A549 (cell line): Measurements from ENCODE around the gene CD55. TPM values are rescaled to one million over a fixed set of nuclear protein-coding genes. Genes with fewer than 3 reads are reported as not detected.

ENCODE experiments used
- ATAC-seq, 2 experiments: fragments of 200-7000 bp in 1 of 2; fragments of >200 bp in 1 of 2; cut with Nextera tagmentation in 1 of 2; cut with Tn5 transposase in 1 of 2; 3 replicates each; pipeline versions ENCODE4 v1.8.0 to v1.9.1; 2018 to 2020; ENCODE audit warnings: mild to moderate bottlenecking in 1 of 2, moderate library complexity in 1 of 2
- CTCF ChIA-PET: fragments of 300-600 bp; sonication (Branson Sonifier 250); formaldehyde crosslinking; extraction: SDS; loops from one replicate; lab custom pipeline; 2021; ENCODE audit warnings: antibody characterized with exemption, inconsistent platforms; lab: Yijun Ruan, JAX
- POLR2A ChIA-PET: fragments of 350-600 bp; formaldehyde crosslinking; extraction: SDS; loops from one replicate; lab custom pipeline; 2021; ENCODE audit warnings: antibody characterized with exemption, inconsistent platforms; lab: Yijun Ruan, JAX
- DNase-seq, 2 experiments: peaks; one replicate each; pipeline versions ENCODE4 v3.0.0 to v3.0.0-alpha.2; 2011 to 2016; ENCODE audit warnings: low read depth in 1 of 2, low spot score in 1 of 2
- FAIRE-seq: peaks from 2 replicates; lab custom pipeline; 2011; peaks lifted over from hg19 to GRCh38; lab: Jason Lieb, UNC
- H3K27ac ChIP-seq, 2 experiments: fragments of >200 bp; sonication (Bioruptor Twin); formaldehyde crosslinking; 3 replicates each; pipeline ENCODE4 v1.5.1; 2016 to 2017
- H3K4me1 ChIP-seq: fragments of >200 bp; sonication (Bioruptor Twin); formaldehyde crosslinking; 3 replicates; pipeline ENCODE4 v1.6.1; 2016
- H3K4me2 ChIP-seq: fragments of >200 bp; sonication (Bioruptor Twin); formaldehyde crosslinking; 3 replicates; pipeline ENCODE4 v1.6.1; 2016
- H3K4me3 ChIP-seq: fragments of >200 bp; sonication (Bioruptor Twin); formaldehyde crosslinking; 3 replicates; pipeline ENCODE4 v1.5.1; 2016
- H3K9me3 ChIP-seq: fragments of >200 bp; sonication (Bioruptor Twin); formaldehyde crosslinking; 3 replicates; pipeline ENCODE4 v1.6.1; 2016
- BCL3 ChIP-seq: fragments of >200 bp; sonication (Bioruptor Twin); formaldehyde crosslinking; IDR thresholded peaks from 3 replicates; pipeline ENCODE4 v1.6.1; 2016
- CBX2 ChIP-seq: fragments of 200-600 bp; sonication (generic); IDR thresholded peaks from 2 replicates; pipeline ENCODE4 v1.6.1; 2016; ENCODE audit warnings: low read depth, mild to moderate bottlenecking, borderline replicate concordance
- CBX8 ChIP-seq: fragments of 200-600 bp; sonication (generic); IDR thresholded peaks from 2 replicates; pipeline ENCODE4 v1.6.1; 2016
- CHD2 ChIP-seq: fragments of 150-350 bp; IDR thresholded peaks from 2 replicates; pipeline ENCODE4 v1.6.1; 2014; ENCODE audit warnings: low read length; ENCODE audit not compliant: partially characterized antibody
- CHD4 ChIP-seq: fragments of 200-600 bp; sonication (generic); IDR thresholded peaks from 2 replicates; pipeline ENCODE4 v1.6.1; 2016; ENCODE audit warnings: antibody characterized with exemption, mild to moderate bottlenecking, borderline replicate concordance
- E2F6 ChIP-seq: IDR thresholded peaks from 2 replicates; pipeline ENCODE4 v1.6.1; 2012; ENCODE audit warnings: low read depth, borderline replicate concordance
- EHF ChIP-seq: fragments of 250-450 bp; sonication (Bioruptor Pico); IDR thresholded peaks from 2 replicates; pipeline ENCODE4 v1.5.0; 2020; ENCODE audit warnings: mild to moderate bottlenecking
- EHMT2 ChIP-seq: fragments of 200-600 bp; sonication (generic); IDR thresholded peaks from 2 replicates; pipeline ENCODE4 v1.6.1; 2016; ENCODE audit warnings: antibody characterized with exemption, low read depth, mild to moderate bottlenecking, moderate library complexity
- EP300 ChIP-seq, 2 experiments: fragments of >200 bp; sonication (Bioruptor Twin); formaldehyde crosslinking; IDR thresholded peaks; 2 replicates in 1 of 2; 3 replicates in 1 of 2; pipeline ENCODE4 v1.6.1; 2016 to 2017
- ESRRA ChIP-seq: fragments of 150-350 bp; IDR thresholded peaks from 2 replicates; pipeline ENCODE4 v1.6.1; 2014; ENCODE audit warnings: mild to moderate bottlenecking, low read length, borderline replicate concordance
- FOSB ChIP-seq: fragments of 250-450 bp; sonication (Bioruptor Pico); IDR thresholded peaks from 2 replicates; pipeline ENCODE4 v1.5.0; 2020; ENCODE audit warnings: mild to moderate bottlenecking, moderate library complexity
- FOSL2 ChIP-seq, 2 experiments: fragments of 450-650 bp in 1 of 2; fragments of >200 bp in 1 of 2; sonication (Bioruptor Twin) in 1 of 2; formaldehyde crosslinking; IDR thresholded peaks; 2 replicates each; pipeline versions ENCODE4 v1.5.0 to v1.6.1; 2016 to 2020; ENCODE audit warnings: mild to moderate bottlenecking in 1 of 2, moderate library complexity in 1 of 2
- FOXS1 ChIP-seq: fragments of 250-450 bp; sonication (Bioruptor Pico); IDR thresholded peaks from 2 replicates; pipeline ENCODE4 v1.5.0; 2020; ENCODE audit warnings: mild to moderate bottlenecking, moderate library complexity
- GATA3 ChIP-seq: IDR thresholded peaks from 2 replicates; pipeline ENCODE4 v1.6.1; 2012; ENCODE audit warnings: borderline replicate concordance
- HES2 ChIP-seq: fragments of >200 bp; sonication (Bioruptor Twin); formaldehyde crosslinking; IDR thresholded peaks from 2 replicates; pipeline ENCODE4 v1.6.1; 2016
- HOXA7 ChIP-seq: fragments of 250-450 bp; sonication (Bioruptor Pico); IDR thresholded peaks from 2 replicates; pipeline ENCODE4 v1.5.0; 2020; ENCODE audit warnings: mild to moderate bottlenecking, moderate library complexity
- HOXB5 ChIP-seq: fragments of 250-450 bp; sonication (Bioruptor Pico); IDR thresholded peaks from 2 replicates; pipeline ENCODE4 v1.5.0; 2020; ENCODE audit warnings: mild to moderate bottlenecking, moderate library complexity
- KDM5A ChIP-seq: fragments of 200-600 bp; sonication (generic); IDR thresholded peaks from 2 replicates; pipeline ENCODE4 v1.6.1; 2016; ENCODE audit warnings: antibody characterized with exemption, mild to moderate bottlenecking
- MAX ChIP-seq: IDR thresholded peaks from 2 replicates; pipeline ENCODE4 v1.6.1; 2012
- NFE2L2 ChIP-seq: fragments of 150-350 bp; conservative IDR thresholded peaks from 2 replicates; pipeline ENCODE4 v1.6.1; 2014; ENCODE audit warnings: low read length
- PBX3 ChIP-seq: IDR thresholded peaks from 2 replicates; pipeline ENCODE4 v1.6.1; 2012
- PHF8 ChIP-seq: fragments of 200-600 bp; sonication (generic); IDR thresholded peaks from 2 replicates; pipeline ENCODE4 v1.6.1; 2016; ENCODE audit warnings: low read depth, mild to moderate bottlenecking, antibody characterized with exemption, moderate library complexity, borderline replicate concordance
- REST ChIP-seq: fragments of 200-600 bp; sonication (generic); IDR thresholded peaks from 2 replicates; pipeline ENCODE4 v1.6.1; 2016; ENCODE audit warnings: antibody characterized with exemption, mild to moderate bottlenecking, moderate library complexity
- RNF2 ChIP-seq: fragments of 200-600 bp; sonication (generic); IDR thresholded peaks from 2 replicates; pipeline ENCODE4 v1.6.1; 2016; ENCODE audit warnings: low read depth, mild to moderate bottlenecking, antibody characterized with exemption, moderate library complexity, borderline replicate concordance
- SMC3 ChIP-seq: fragments of >200 bp; sonication (Bioruptor Twin); formaldehyde crosslinking; IDR thresholded peaks from 3 replicates; pipeline ENCODE4 v1.6.1; 2018; ENCODE audit warnings: inconsistent platforms
- SREBF2 ChIP-seq: fragments of 450-650 bp; IDR thresholded peaks from 2 replicates; pipeline ENCODE4 v1.6.1; 2014; ENCODE audit warnings: mild to moderate bottlenecking, moderate library complexity
- TP53 ChIP-seq: fragments of 250-450 bp; sonication (Bioruptor Pico); IDR thresholded peaks from 2 replicates; pipeline ENCODE4 v1.5.0; 2021; ENCODE audit warnings: mild to moderate bottlenecking, moderate library complexity
- USF2 ChIP-seq: fragments of 450-650 bp; IDR thresholded peaks from 2 replicates; pipeline ENCODE4 v1.6.1; 2014; ENCODE audit warnings: antibody characterized with exemption
- ZFP36 ChIP-seq: fragments of 450-650 bp; IDR thresholded peaks from 2 replicates; pipeline ENCODE4 v1.6.1; 2014; ENCODE audit warnings: borderline replicate concordance; ENCODE audit not compliant: partially characterized antibody
- ZNF302 ChIP-seq: fragments of 250-450 bp; sonication (Bioruptor Pico); IDR thresholded peaks from 2 replicates; pipeline ENCODE4 v1.9.0; 2021; ENCODE audit warnings: inconsistent platforms, mild to moderate bottlenecking, moderate library complexity
- ZSCAN20 ChIP-seq: fragments of 250-450 bp; sonication (Bioruptor Pico); IDR thresholded peaks from 2 replicates; pipeline ENCODE4 v1.8.0; 2022; ENCODE audit warnings: mild to moderate bottlenecking, moderate library complexity
- WGBS: methylation state at CpG from one replicate; pipeline ENCODE4 v1.1.6; 2017; ENCODE audit errors: missing lambda C conversion rate; 5-methylcytosine and 5-hydroxymethylcytosine counted together
- polyA minus RNA-seq: library from RNA; depleted of rRNA, polyadenylated mRNA; stranded (reverse); fragments of >200 nt; gene quantifications from 2 replicates; pipeline ENCODE4 v1.2.3, GENCODE V29; 2011; rRNA and poly(A)+ RNA removed
- polyA plus RNA-seq, 4 experiments: library from polyadenylated mRNA; depleted of rRNA in 3 of 4; stranded (reverse); fragments of >200 nt; fragmentation: RNase III in 1 of 4; extraction: RNeasy Plus Mini Kit Qiagen cat#74134 plus additional on column Dnase treatment in 1 of 4; gene quantifications; 2 replicates in 3 of 4; 3 replicates in 1 of 4; pipeline ENCODE4 v1.2.3, GENCODE V29; 2011 to 2017

Gene CD55
- polyA plus RNA-seq (2011; rRNA removed) (173 and 180 TPM in 2 replicates), polyA plus RNA-seq (2017; fragmentation: RNase III; extraction: RNeasy Plus Mini Kit Qiagen cat#74134 plus additional on column Dnase treatment) (35.2 to 44.5 TPM (median 37.0 TPM) in 3 replicates), polyA minus RNA-seq (39.7 and 40.5 TPM in 2 replicates)
- polyA plus RNA-seq (2012; cell fraction: cytosol; rRNA removed), result 25.3 and 25.8 TPM in 2 replicates
- polyA plus RNA-seq (2012; cell fraction: nucleus; rRNA removed), result 18.1 and 18.7 TPM in 2 replicates

GRCh38 chr1:207321079-207321789 is at the start of gene CD55:
TSS of gene CD55 (plus strand) at chr1:207321678. CDS start at chr1:207321766, 88 bp downstream.
- ATAC-seq (peak; percentile 96 to 97), DNase-seq (peak; percentile 92 to 99), FAIRE-seq (no peak)
- WGBS, result 2% methylated on average over 22 of the region's 53 CpGs
- Histone ChIP-seq H3K4me1 (peaks cover 29% of the 10 kb centered on the region), H3K4me2 (peak within 1 kb of the TSS; percentile 95), H3K9me3 (no peaks in the 10 kb centered on the region), H3K27ac (peak within 1 kb of the TSS; percentile 84 to 96), H3K4me3 (peak within 1 kb of the TSS; percentile 56)
- ChIA-PET POLR2A (interaction anchor here (0.6 to 2.0 kb wide), 23 partner anchors 9 to 345 kb away, joined by 3 to 16 read pairs (median 4); partner anchors contain the start of genes PFKFB2 and YOD1), CTCF (interaction anchor here (0.7 to 2.8 kb wide), 12 partner anchors 8 to 253 kb away, joined by 3 to 22 read pairs (median 4); no protein-coding TSS in a partner anchor)
- TF ChIP-seq ESRRA (no peak), REST (no peak), FOXS1 (CRISPR knock-in tag) (no peak; the same call in 1 of the 2 replicates), TP53 (CRISPR knock-in tag) (no peak), BCL3 (peak; percentile 13; the same call in 1 of the 3 replicates), EHF (CRISPR knock-in tag) (no peak), HOXA7 (no peak), CBX8 (no peak), EP300 (IDR thresholded peaks at IDR 0.05) (no peak; a peak in 2 of 5 replicates), RNF2 (no peak), CHD2 (no peak), MAX (peak; percentile 87), ZNF302 (CRISPR knock-in tag) (no peak), EHMT2 (no peak), E2F6 (peak; percentile 37; the same call in 1 of the 2 replicates), SREBF2 (no peak), ZSCAN20 (CRISPR knock-in tag) (no peak), GATA3 (peak; percentile 47), HES2 (no peak), CHD4 (no peak), PBX3 (no peak), HOXB5 (0 out of 2 replicates have a peak, but pooled peaks have one; percentile 31), CBX2 (no peak), KDM5A (no peak), FOSB (no peak), NFE2L2 (no peak), ZFP36 (no peak), PHF8 (no peak; the same call in 1 of the 2 replicates), SMC3 (peak; percentile 51), USF2 (no peak), FOSL2 (IDR thresholded peaks at IDR 0.05) (no peak; the same call in 1 of the 2 replicates), FOSL2 (CRISPR knock-in tag; IDR thresholded peaks at IDR 0.05) (peak; percentile 75)
